Pons (tissue), 1 donor: ENCODE measurements around the gene SCRG1.

Experiments
- DNase-seq: peaks from one replicate; pipeline ENCODE4 v3.0.0-alpha.2; 2016; ENCODE audit warnings: low spot score

Gene SCRG1

GRCh38 chr4:173362666-173363065 is 36.2 kb downstream of the SCRG1 start:
- DNase-seq = no peak

DNA sequence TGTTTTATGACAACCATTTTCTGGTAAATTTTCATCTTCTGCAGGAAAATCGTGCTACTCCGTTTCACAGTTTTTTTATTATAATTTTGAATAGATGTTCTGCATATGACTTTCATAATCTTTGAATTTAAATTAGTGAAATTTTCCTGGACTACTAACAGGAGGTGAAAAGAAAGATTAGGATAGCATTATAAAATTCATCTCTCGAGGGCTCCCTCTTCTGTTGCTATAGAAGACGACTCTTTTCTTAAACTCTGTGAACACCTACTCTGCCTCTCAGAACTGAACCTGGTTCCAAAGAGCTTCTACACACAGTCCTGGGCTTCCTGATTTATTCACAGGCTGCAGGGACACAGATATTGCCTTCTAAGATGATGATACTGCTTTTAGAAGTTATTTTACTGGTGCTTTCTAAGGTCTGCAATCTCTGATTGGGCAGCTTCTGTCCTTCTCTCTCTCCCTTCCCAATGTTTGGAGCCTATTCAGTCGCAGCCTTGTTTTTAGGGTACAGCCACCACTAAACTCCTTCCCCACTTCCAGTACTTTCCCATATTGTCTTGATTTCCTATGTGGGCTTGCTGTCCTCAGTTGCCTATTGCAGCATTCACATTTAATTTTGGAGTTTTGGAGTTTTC is 38.2 kb downstream of the SCRG1 start:
- peak; percentile 18 for DNase-seq

DNA sequence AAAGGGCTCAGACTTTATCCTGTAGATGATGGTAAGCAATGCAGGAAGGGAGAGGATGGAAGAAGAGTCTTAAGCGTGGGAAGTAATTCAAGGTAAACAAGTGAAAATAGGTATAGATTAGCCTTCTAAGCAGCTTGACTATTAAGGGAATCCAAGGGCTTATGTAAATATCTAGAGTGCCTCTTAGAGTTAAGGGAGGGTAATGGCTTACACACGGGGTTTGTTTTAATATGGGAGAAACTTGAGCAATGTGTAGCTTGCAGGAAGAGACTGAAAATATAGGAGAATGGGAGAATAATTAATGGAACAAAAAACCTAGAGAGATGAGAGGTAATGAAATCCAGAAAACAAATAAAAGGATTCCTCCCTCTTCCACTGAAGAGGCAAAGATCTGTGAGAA is 41.0 kb downstream of the SCRG1 start:
- no peak for DNase-seq

DNA sequence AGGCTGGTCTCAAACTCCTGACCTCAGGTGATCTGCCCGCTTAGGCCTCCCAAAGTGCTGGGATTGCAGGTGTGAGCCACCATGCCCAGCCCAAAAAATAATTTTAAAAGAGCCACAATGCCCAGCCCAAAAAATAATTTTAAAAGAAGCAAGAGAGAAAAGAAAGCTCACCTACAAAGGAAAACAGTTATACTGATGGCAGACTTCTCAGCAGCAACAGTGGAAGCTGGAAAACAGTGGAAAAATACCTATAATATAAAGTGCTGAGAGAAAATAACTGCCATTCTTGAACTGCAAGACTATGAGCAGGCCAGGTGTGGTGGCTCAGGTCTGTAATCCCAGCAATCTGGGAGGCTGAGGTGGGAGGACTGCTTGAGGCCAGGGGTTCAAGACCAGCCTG is 51.4 kb downstream of the SCRG1 start:
- DNase-seq = no peak

GRCh38 chr4:173346074-173346473 is 52.8 kb downstream of the SCRG1 start:
- no peak for DNase-seq

DNA sequence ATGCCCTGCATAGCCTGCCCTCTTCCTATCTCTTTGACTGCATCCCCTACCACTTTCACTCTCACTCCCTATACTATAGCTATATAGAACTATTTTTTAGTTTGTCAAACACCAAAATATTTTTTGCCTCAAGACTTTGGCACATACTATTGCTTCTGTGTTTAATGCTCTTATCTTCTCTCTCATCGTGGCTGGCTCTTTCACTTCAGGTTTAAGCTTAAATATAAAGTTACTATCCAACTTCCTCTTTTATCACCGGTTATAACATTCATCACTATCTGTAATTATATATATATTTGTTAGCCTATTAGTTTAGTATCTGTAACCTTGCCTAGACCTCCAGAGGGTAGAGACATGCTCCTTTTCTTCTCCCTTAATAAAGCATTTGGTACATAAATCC is 53.3 kb downstream of the SCRG1 start:
- DNase-seq = no peak

GRCh38 chr4:173343832-173344397 is 55.0 kb downstream of the SCRG1 start:
- DNase-seq = no peak

DNA sequence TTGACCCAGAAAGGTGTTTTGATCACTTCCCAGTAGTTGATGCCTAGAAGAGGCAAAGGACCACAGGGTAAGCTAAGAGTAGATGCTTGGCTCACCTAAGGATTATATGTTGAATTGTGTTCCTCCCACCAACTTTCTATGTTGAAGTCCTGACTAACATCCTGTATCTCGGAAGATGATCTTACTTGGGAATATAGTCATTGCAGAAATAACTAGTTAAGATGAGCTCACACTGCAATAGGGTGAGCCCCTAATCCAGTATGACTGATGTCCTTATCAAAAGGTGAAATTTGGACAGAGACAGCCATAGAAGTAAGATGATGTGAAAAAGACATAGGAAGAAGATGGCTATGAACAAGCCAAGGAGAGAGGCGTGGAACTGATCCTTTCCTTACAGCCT is 61.5 kb downstream of the SCRG1 start:
- no peak for DNase-seq

GRCh38 chr4:173334891-173335752 is 63.8 kb downstream of the SCRG1 start:
- peak; percentile 46 for DNase-seq
